HepG2 (cell line): Measurements from ENCODE around the gene RNPEPL1. TPM values are rescaled to one million over a fixed set of nuclear protein-coding genes. Genes with fewer than 3 reads are reported as not detected.
A peak's percentile ranks its signal among the peaks of the same experiment; 100 is the strongest.

Experiments used
- ATF7 ChIP-seq, 2 experiments: fragments of 450-650 bp in 1 of 2; sonication (generic) in 1 of 2; formaldehyde crosslinking in 1 of 2; IDR thresholded peaks; 2 replicates each; pipeline versions ENCODE4 v1.4.0 to v1.6.1; 2016 to 2020; ENCODE audit warnings: antibody characterized with exemption in 1 of 2, mild to moderate bottlenecking in 1 of 2, missing genetic modification reagents in 1 of 2
- CBX1 ChIP-seq: IDR thresholded peaks from one replicate; pipeline ENCODE4 v1.6.1; 2016; ENCODE audit warnings: antibody characterized with exemption, low read depth
- DBP ChIP-seq: sonication (generic); formaldehyde crosslinking; IDR thresholded peaks from 2 replicates; pipeline ENCODE4 v1.4.0; 2020; ENCODE audit warnings: missing genetic modification reagents; ENCODE audit errors: not compliant biosample characterization
- ELK4 ChIP-seq: sonication (generic); formaldehyde crosslinking; IDR thresholded peaks from 2 replicates; pipeline ENCODE4 v1.9.0; 2021; ENCODE audit warnings: missing genetic modification reagents, borderline replicate concordance
- HOMEZ ChIP-seq: IDR thresholded peaks from 2 replicates; pipeline ENCODE4 v1.6.1; 2016; ENCODE audit warnings: low read depth
- KAT2B ChIP-seq: fragments of 150-350 bp; IDR thresholded peaks from 2 replicates; pipeline ENCODE4 v1.6.1; 2014; ENCODE audit warnings: low read depth, low read length, borderline replicate concordance
- KMT2A ChIP-seq: sonication (generic); formaldehyde crosslinking; IDR thresholded peaks from 2 replicates; pipeline ENCODE4 v1.4.0; 2020; ENCODE audit warnings: missing genetic modification reagents
- MEIS2 ChIP-seq: sonication (generic); formaldehyde crosslinking; IDR thresholded peaks from 2 replicates; pipeline ENCODE4 v1.9.0; 2021; ENCODE audit warnings: mild to moderate bottlenecking, missing genetic modification reagents
- POGZ ChIP-seq: sonication (generic); formaldehyde crosslinking; IDR thresholded peaks from 2 replicates; pipeline ENCODE4 v1.4.0; 2020; ENCODE audit warnings: mild to moderate bottlenecking, missing genetic modification reagents
- RNF2 ChIP-seq: fragments of 450-650 bp; conservative IDR thresholded peaks from 2 replicates; pipeline ENCODE4 v1.6.1; 2016; ENCODE audit warnings: low read depth
- SATB2 ChIP-seq: sonication (generic); formaldehyde crosslinking; IDR thresholded peaks from 2 replicates; pipeline ENCODE4 v1.5.0; 2020; ENCODE audit warnings: missing genetic modification reagents
- SRSF4 ChIP-seq: fragments of 200-400 bp; formaldehyde crosslinking; IDR thresholded peaks from one replicate; pipeline ENCODE4 v1.6.1; 2018; ENCODE audit warnings: mild to moderate bottlenecking, low read depth, low read length, moderate library complexity; ENCODE audit not compliant: poor library complexity, severe bottlenecking
- ZBTB38 ChIP-seq: sonication (generic); formaldehyde crosslinking; IDR thresholded peaks from 2 replicates; pipeline ENCODE4 v1.5.1; 2020; ENCODE audit warnings: mild to moderate bottlenecking, missing genetic modification reagents
- ZNF484 ChIP-seq: sonication (generic); formaldehyde crosslinking; IDR thresholded peaks from 2 replicates; pipeline ENCODE4 v1.5.1; 2020; ENCODE audit warnings: mild to moderate bottlenecking, low read depth, missing genetic modification reagents, borderline replicate concordance
- ZNF776 ChIP-seq: sonication (generic); formaldehyde crosslinking; IDR thresholded peaks from 2 replicates; pipeline ENCODE4 v1.4.0; 2020; ENCODE audit warnings: mild to moderate bottlenecking, missing genetic modification reagents
- ZNF782 ChIP-seq: sonication (generic); formaldehyde crosslinking; IDR thresholded peaks from 2 replicates; pipeline ENCODE4 v1.4.0; 2020; ENCODE audit warnings: missing genetic modification reagents, mild to moderate bottlenecking, borderline replicate concordance
- polyA plus RNA-seq, 8 experiments: library from polyadenylated mRNA; depleted of rRNA in 3 of 8; stranded (reverse) in 7 of 8; unstranded in 1 of 8; fragments of >200 nt; fragmentation: Illumina TruSeq in 4 of 8; extraction: Trizol in 4 of 8; gene quantifications; 2 replicates each; pipeline versions ENCODE4 v1.2.1 to v1.2.3, GENCODE V29; 2011 to 2016; ENCODE audit warnings: low read depth in 4 of 8, missing spikeins in 1 of 8, mixed read lengths in 1 of 8; ENCODE audit not compliant: insufficient read depth in 1 of 8
- total RNA-seq, 5 experiments: library from RNA; depleted of rRNA; stranded (reverse); fragments of >200 nt; fragmentation: Illumina TruSeq; extraction: Trizol; gene quantifications; 2 replicates each; pipeline ENCODE4 v1.2.3, GENCODE V29; 2016; ENCODE audit warnings: low read depth in 1 of 5
- TF ChIP-seq, protein P1 (sequence below): sonication (generic); formaldehyde crosslinking; IDR thresholded peaks from 2 replicates; pipeline ENCODE4 v1.5.1; 2020; ENCODE audit warnings: mild to moderate bottlenecking, missing genetic modification reagents, moderate library complexity
- TF ChIP-seq, protein P2 (sequence below): sonication (generic); formaldehyde crosslinking; IDR thresholded peaks from 2 replicates; pipeline ENCODE4 v1.5.0; 2020; ENCODE audit warnings: missing genetic modification reagents

Gene RNPEPL1
- total and polyA plus RNA-seq, 2 of the 13 experiments (the other 11 are each of a cell fraction or from before 2014, with no cell fraction given) = 13.0 to 18.0 TPM

GRCh38 chr2:240560480-240561324 is 7.6 kb upstream of the RNPEPL1 start (continued):
- no peak for TF ChIP-seq ZNF484
- TF ChIP-seq DBP (CRISPR knock-in tag) = peak; percentile 96
- no peak for TF ChIP-seq KAT2B
- TF ChIP-seq MEIS2 (CRISPR knock-in tag) = peak; percentile 96
- TF ChIP-seq SRSF4 = no peak
- TF ChIP-seq, protein P1, sequence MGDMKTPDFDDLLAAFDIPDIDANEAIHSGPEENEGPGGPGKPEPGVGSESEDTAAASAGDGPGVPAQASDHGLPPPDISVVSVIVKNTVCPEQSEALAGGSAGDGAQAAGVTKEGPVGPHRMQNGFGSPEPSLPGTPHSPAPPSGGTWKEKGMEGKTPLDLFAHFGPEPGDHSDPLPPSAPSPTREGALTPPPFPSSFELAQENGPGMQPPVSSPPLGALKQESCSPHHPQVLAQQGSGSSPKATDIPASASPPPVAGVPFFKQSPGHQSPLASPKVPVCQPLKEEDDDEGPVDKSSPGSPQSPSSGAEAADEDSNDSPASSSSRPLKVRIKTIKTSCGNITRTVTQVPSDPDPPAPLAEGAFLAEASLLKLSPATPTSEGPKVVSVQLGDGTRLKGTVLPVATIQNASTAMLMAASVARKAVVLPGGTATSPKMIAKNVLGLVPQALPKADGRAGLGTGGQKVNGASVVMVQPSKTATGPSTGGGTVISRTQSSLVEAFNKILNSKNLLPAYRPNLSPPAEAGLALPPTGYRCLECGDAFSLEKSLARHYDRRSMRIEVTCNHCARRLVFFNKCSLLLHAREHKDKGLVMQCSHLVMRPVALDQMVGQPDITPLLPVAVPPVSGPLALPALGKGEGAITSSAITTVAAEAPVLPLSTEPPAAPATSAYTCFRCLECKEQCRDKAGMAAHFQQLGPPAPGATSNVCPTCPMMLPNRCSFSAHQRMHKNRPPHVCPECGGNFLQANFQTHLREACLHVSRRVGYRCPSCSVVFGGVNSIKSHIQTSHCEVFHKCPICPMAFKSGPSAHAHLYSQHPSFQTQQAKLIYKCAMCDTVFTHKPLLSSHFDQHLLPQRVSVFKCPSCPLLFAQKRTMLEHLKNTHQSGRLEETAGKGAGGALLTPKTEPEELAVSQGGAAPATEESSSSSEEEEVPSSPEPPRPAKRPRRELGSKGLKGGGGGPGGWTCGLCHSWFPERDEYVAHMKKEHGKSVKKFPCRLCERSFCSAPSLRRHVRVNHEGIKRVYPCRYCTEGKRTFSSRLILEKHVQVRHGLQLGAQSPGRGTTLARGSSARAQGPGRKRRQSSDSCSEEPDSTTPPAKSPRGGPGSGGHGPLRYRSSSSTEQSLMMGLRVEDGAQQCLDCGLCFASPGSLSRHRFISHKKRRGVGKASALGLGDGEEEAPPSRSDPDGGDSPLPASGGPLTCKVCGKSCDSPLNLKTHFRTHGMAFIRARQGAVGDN = peak; percentile 94
- TF ChIP-seq ELK4 = 0 out of 2 replicates have a peak, but pooled peaks have one; percentile 35
- peak; percentile 88 for TF ChIP-seq KMT2A (CRISPR knock-in tag)
- no peak for TF ChIP-seq ATF7 (IDR thresholded peaks at IDR 0.05)
- TF ChIP-seq ATF7 (CRISPR knock-in tag; IDR thresholded peaks at IDR 0.05) = no peak
- peak; percentile 72 for TF ChIP-seq CBX1
- TF ChIP-seq HOMEZ (CRISPR knock-in tag) = peak; percentile 40
- peak; percentile 83; the same call in 1 of the 2 replicates for TF ChIP-seq ZBTB38 (CRISPR knock-in tag)
- TF ChIP-seq ZNF776 (CRISPR knock-in tag) = peak; percentile 92; the same call in 1 of the 2 replicates
- TF ChIP-seq ZNF782 (CRISPR knock-in tag) = 0 out of 2 replicates have a peak, but pooled peaks have one; percentile 4
- peak; percentile 69 for TF ChIP-seq POGZ (CRISPR knock-in tag)
- peak; percentile 78; the same call in 1 of the 2 replicates for TF ChIP-seq SATB2 (CRISPR knock-in tag)
- TF ChIP-seq, protein P2, sequence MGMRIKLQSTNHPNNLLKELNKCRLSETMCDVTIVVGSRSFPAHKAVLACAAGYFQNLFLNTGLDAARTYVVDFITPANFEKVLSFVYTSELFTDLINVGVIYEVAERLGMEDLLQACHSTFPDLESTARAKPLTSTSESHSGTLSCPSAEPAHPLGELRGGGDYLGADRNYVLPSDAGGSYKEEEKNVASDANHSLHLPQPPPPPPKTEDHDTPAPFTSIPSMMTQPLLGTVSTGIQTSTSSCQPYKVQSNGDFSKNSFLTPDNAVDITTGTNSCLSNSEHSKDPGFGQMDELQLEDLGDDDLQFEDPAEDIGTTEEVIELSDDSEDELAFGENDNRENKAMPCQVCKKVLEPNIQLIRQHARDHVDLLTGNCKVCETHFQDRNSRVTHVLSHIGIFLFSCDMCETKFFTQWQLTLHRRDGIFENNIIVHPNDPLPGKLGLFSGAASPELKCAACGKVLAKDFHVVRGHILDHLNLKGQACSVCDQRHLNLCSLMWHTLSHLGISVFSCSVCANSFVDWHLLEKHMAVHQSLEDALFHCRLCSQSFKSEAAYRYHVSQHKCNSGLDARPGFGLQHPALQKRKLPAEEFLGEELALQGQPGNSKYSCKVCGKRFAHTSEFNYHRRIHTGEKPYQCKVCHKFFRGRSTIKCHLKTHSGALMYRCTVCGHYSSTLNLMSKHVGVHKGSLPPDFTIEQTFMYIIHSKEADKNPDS (CRISPR knock-in tag) = no peak; the same call in 1 of the 2 replicates
- TF ChIP-seq RNF2 = peak; percentile 98
